HCT116 (cell line): Measurements from ENCODE around the gene GRIP1. TPM values are rescaled to one million over a fixed set of nuclear protein-coding genes. Genes with fewer than 3 reads are reported as not detected.

Experiments
- ATAC-seq: fragments of 200-7000 bp; cut with Tn5 transposase; 2 replicates; pipeline ENCODE4 v1.9.1; 2020; ENCODE audit warnings: mild to moderate bottlenecking, moderate library complexity
- BruUV-seq: library from RNA; stranded (reverse); fragments of 400-500 nt; replicated peaks from 2 replicates; lab custom pipeline; 2021; lab: Mats Ljungman, UMichigan
- CTCF ChIA-PET: fragments of 300-600 bp; sonication (Branson Sonifier 250); formaldehyde crosslinking; loops from one replicate; lab custom pipeline; 2021; ENCODE audit warnings: antibody characterized with exemption; lab: Charles Lee
- POLR2A ChIA-PET: fragments of 300-600, 350-600 bp; sonication (Branson Sonifier 250); formaldehyde crosslinking; loops from one replicate; lab custom pipeline; 2021; ENCODE audit warnings: antibody characterized with exemption; lab: Charles Lee
- RAD21 ChIA-PET, 2 experiments: fragments of 300-600 bp; sonication (Branson Sonifier 250); formaldehyde crosslinking; loops; one replicate each; lab custom pipeline; 2023; ENCODE audit warnings: low total read pairs in 2 of 2; ENCODE audit not compliant: uncharacterized antibody in 2 of 2, unreplicated experiment in 2 of 2, low non-redundant PET in 1 of 2; lab: Charles Lee
- DNase-seq: peaks from one replicate; pipeline ENCODE4 v3.0.0-alpha.2; 2010; ENCODE audit warnings: low read depth, low spot score
- H2AFZ ChIP-seq: fragments of 200-600 bp; shearing (Covaris generic), sonication (generic); 2 replicates; pipeline ENCODE4 v1.6.1; 2017; ENCODE audit warnings: low read depth, mixed run types, mixed read lengths, antibody characterized with exemption, low read length; ENCODE audit not compliant: poor library complexity, severe bottlenecking
- H3K27ac ChIP-seq: 2 replicates; pipeline ENCODE4 v1.5.1; 2012; ENCODE audit warnings: low read depth, low read length
- H3K27me3 ChIP-seq: fragments of 200-600 bp; sonication (generic); 2 replicates; pipeline ENCODE4 v1.6.1; 2016; ENCODE audit warnings: mixed run types, low read length, mixed read lengths; ENCODE audit not compliant: insufficient read depth
- H3K36me3 ChIP-seq, 2 experiments: fragments of 200-500 bp in 1 of 2; fragments of 200-600 bp in 1 of 2; sonication (Bioruptor generic) in 1 of 2; sonication (generic) in 1 of 2; 2 replicates each; pipeline versions ENCODE4 v1.5.1 to v1.6.1; 2014 to 2016; ENCODE audit warnings: low read length in 2 of 2, inconsistent platforms in 1 of 2, mixed read lengths in 1 of 2, mixed run types in 1 of 2; ENCODE audit not compliant: insufficient read depth in 2 of 2, control insufficient read depth in 1 of 2
- H3K4me1 ChIP-seq, 2 experiments: fragments of 200-600 bp in 1 of 2; sonication (generic) in 1 of 2; 2 replicates each; pipeline versions ENCODE4 v1.5.1 to v1.6.1; 2012 to 2017; ENCODE audit warnings: low read length in 2 of 2, inconsistent platforms in 1 of 2, mild to moderate bottlenecking in 1 of 2, mixed read lengths in 1 of 2, mixed run types in 1 of 2, moderate library complexity in 1 of 2; ENCODE audit not compliant: insufficient read depth in 2 of 2, control insufficient read depth in 1 of 2
- H3K4me2 ChIP-seq: fragments of 200-600 bp; sonication (generic); 2 replicates; pipeline ENCODE4 v1.6.1; 2017; ENCODE audit warnings: mixed run types, low read length, mixed read lengths
- H3K4me3 ChIP-seq, 2 experiments: fragments of 200-600 bp in 1 of 2; sonication (generic) in 1 of 2; replicated peaks in 1 of 2; 2 replicates each; pipeline ENCODE4 v1.5.1; 2011 to 2016; ENCODE audit warnings: low read length in 2 of 2, control low read depth in 1 of 2, low read depth in 1 of 2, mild to moderate bottlenecking in 1 of 2, mixed read lengths in 1 of 2, mixed run types in 1 of 2
- H3K79me2 ChIP-seq: fragments of 200-600 bp; sonication (generic); 2 replicates; pipeline ENCODE4 v1.6.1; 2017; ENCODE audit warnings: mild to moderate bottlenecking, mixed run types, low read length, moderate library complexity, mixed read lengths; ENCODE audit not compliant: insufficient read depth
- H3K9ac ChIP-seq: fragments of 200-600 bp; sonication (generic); 2 replicates; pipeline ENCODE4 v1.6.1; 2016; ENCODE audit warnings: low read length, mixed read lengths
- H3K9me2 ChIP-seq: fragments of 200-600 bp; sonication (generic), shearing (Covaris generic); 2 replicates; pipeline ENCODE4 v1.6.1; 2017; ENCODE audit warnings: mixed run types, mild to moderate bottlenecking, moderate library complexity; ENCODE audit not compliant: insufficient read depth
- H3K9me3 ChIP-seq, 2 experiments: fragments of 200-500 bp in 1 of 2; fragments of 200-600 bp in 1 of 2; sonication (Bioruptor generic) in 1 of 2; sonication (generic) in 1 of 2; 2 replicates each; pipeline ENCODE4 v1.6.1; 2014 to 2017; ENCODE audit warnings: low read length in 2 of 2, mixed read lengths in 2 of 2, inconsistent platforms in 1 of 2, low read depth in 1 of 2, mild to moderate bottlenecking in 1 of 2, mixed run types in 1 of 2, moderate library complexity in 1 of 2; ENCODE audit not compliant: control insufficient read depth in 1 of 2, insufficient read depth in 1 of 2
- H4K20me1 ChIP-seq: fragments of 200-600 bp; sonication (generic), shearing (Covaris generic); 2 replicates; pipeline ENCODE4 v1.6.1; 2017; ENCODE audit warnings: mixed run types, mild to moderate bottlenecking, moderate library complexity; ENCODE audit not compliant: insufficient read depth
- ATF3 ChIP-seq: IDR thresholded peaks from 2 replicates; pipeline ENCODE4 v1.6.1; 2012
- CBX3 ChIP-seq: IDR thresholded peaks from 2 replicates; pipeline ENCODE4 v1.6.1; 2012; ENCODE audit warnings: low read depth
- CEBPB ChIP-seq: IDR thresholded peaks from 2 replicates; pipeline ENCODE4 v1.6.1; 2012; ENCODE audit warnings: low read depth
- CTCF ChIP-seq, 3 experiments: fragments of 200-600 bp in 1 of 3; sonication (generic) in 1 of 3; IDR thresholded peaks in 2 of 3; conservative IDR thresholded peaks in 1 of 3; 2 replicates each; pipeline ENCODE4 v1.5.1; 2012 to 2017; ENCODE audit warnings: low read depth in 2 of 3, low read length in 2 of 3, antibody characterized with exemption in 1 of 3, borderline replicate concordance in 1 of 3, control low read depth in 1 of 3, mild to moderate bottlenecking in 1 of 3, mixed read lengths in 1 of 3, mixed run types in 1 of 3, moderate library complexity in 1 of 3; ENCODE audit not compliant: insufficient read depth in 1 of 3
- EGR1 ChIP-seq: IDR thresholded peaks from 2 replicates; pipeline ENCODE4 v1.6.1; 2012; ENCODE audit warnings: low read depth
- ELF1 ChIP-seq: IDR thresholded peaks from 2 replicates; pipeline ENCODE4 v1.6.1; 2012; ENCODE audit warnings: low read depth, borderline replicate concordance
- EZH2 ChIP-seq: fragments of 200-600 bp; sonication (generic); IDR thresholded peaks from 2 replicates; pipeline ENCODE4 v1.6.1; 2017; ENCODE audit warnings: antibody characterized with exemption, mixed run types
- EZH2phosphoT487 ChIP-seq: fragments of 200-600 bp; IDR thresholded peaks from 2 replicates; pipeline ENCODE4 v1.6.1; 2018; ENCODE audit warnings: antibody characterized with exemption, borderline replicate concordance
- FOSL1 ChIP-seq: IDR thresholded peaks from 2 replicates; pipeline ENCODE4 v1.6.1; 2012; ENCODE audit warnings: low read depth
- JUND ChIP-seq: IDR thresholded peaks from 2 replicates; pipeline ENCODE4 v1.6.1; 2012
- POLR2A ChIP-seq: IDR thresholded peaks from 2 replicates; pipeline ENCODE4 v1.7.0; 2011; ENCODE audit warnings: borderline replicate concordance; ENCODE audit not compliant: insufficient read depth, insufficient read length; ENCODE audit errors: extremely low read depth
- POLR2AphosphoS5 ChIP-seq: IDR thresholded peaks from 2 replicates; pipeline ENCODE4 v1.6.1; 2011; ENCODE audit warnings: mild to moderate bottlenecking, low read depth, low read length, moderate library complexity
- RAD21 ChIP-seq: IDR thresholded peaks from 2 replicates; pipeline ENCODE4 v1.6.1; 2012; ENCODE audit warnings: low read depth, mild to moderate bottlenecking
- SIN3A ChIP-seq: IDR thresholded peaks from 2 replicates; pipeline ENCODE4 v1.6.1; 2012; ENCODE audit warnings: low read depth
- SP1 ChIP-seq: IDR thresholded peaks from 2 replicates; pipeline ENCODE4 v1.6.1; 2012; ENCODE audit warnings: low read depth
- SRF ChIP-seq: IDR thresholded peaks from 2 replicates; pipeline ENCODE4 v1.6.1; 2012; ENCODE audit warnings: low read depth
- TCF7L2 ChIP-seq: IDR thresholded peaks from 2 replicates; pipeline ENCODE4 v1.7.0; 2011; ENCODE audit warnings: borderline replicate concordance, inconsistent platforms; ENCODE audit not compliant: insufficient read depth, insufficient read length; ENCODE audit errors: extremely low read depth
- ZNF274 ChIP-seq: fragments of 200-500 bp; sonication (Bioruptor generic); IDR thresholded peaks from 2 replicates; pipeline ENCODE4 v1.6.1; 2014; ENCODE audit warnings: mild to moderate bottlenecking, low read depth, low read length, inconsistent platforms
- intact Hi-C: fragments of 100-400 bp; cut with micrococcal nuclease; formaldehyde crosslinking; loops from 2 replicates; pipeline ENCODE4 v1.10.0; 2022
- total RNA-seq: library from RNA; stranded (reverse); gene quantifications from one replicate; pipeline ENCODE4 v1.2.1, GENCODE V29; 2021; ENCODE audit not compliant: unreplicated experiment

Gene GRIP1
- total RNA-seq, 1 experiment from 2014 or later: not detected

- H3K9me2 ChIP-seq: no peaks in the 10 kb centered on the region
- RAD21 ChIA-PET: no interaction called here
- TF ChIP-seq ZNF274 (no peak), CBX3 (no peak), FOSL1 (no peak), ELF1 (no peak), POLR2A (no peak), ATF3 (no peak), TCF7L2 (no peak), CEBPB (no peak), SRF (no peak), EZH2 (no peak), EGR1 (no peak), SIN3A (no peak), RAD21 (no peak)
- TF ChIP-seq, all 23 proteins: peak for 0
Observed at GRCh38 chr12:66502911-66503310, 176.0 kb downstream of the GRIP1 start.

GRCh38 chr12:66500841-66501240, 178.0 kb downstream of the GRIP1 start:
- no peak overlapping the region for H3K4me3 ChIP-seq
- H3K9me3 ChIP-seq: no peaks in the 10 kb centered on the region
- no peak overlapping the region for H3K27ac ChIP-seq
- BruUV-seq: no TSS peak
- TF ChIP-seq EGR1: no peak
- no peak for TF ChIP-seq RAD21
- no peak for TF ChIP-seq JUND
- no peak for TF ChIP-seq SRF
- no peak for TF ChIP-seq CEBPB
- no peak for TF ChIP-seq SP1
- no peak for TF ChIP-seq ELF1
- TF ChIP-seq TCF7L2: no peak
- TF ChIP-seq POLR2A: no peak
- no peak for TF ChIP-seq CTCF (IDR thresholded peaks at IDR 0.05 in 2 of 3, conservative IDR thresholded peaks at IDR 0.05 in 1 of 3; ENCODE audit: borderline replicate concordance in 1 of 3, insufficient read depth in 1 of 3, low read depth in 2 of 3, low read length in 2 of 3)
- no peak for TF ChIP-seq EZH2phosphoT487
- TF ChIP-seq POLR2AphosphoS5: no peak
- no peak for TF ChIP-seq ZNF274
- TF ChIP-seq SIN3A: no peak
- TF ChIP-seq EZH2: no peak
- H3K36me3 ChIP-seq: no peaks in the 10 kb centered on the region
- no peaks in the 10 kb centered on the region for H3K4me1 ChIP-seq
- H2AFZ ChIP-seq: no peak overlapping the region
- ATAC-seq: no peak
- no peaks in the 10 kb centered on the region for H3K9me2 ChIP-seq
- CTCF ChIA-PET: no interaction called here
- DNase-seq: no peak
- no peaks in the 10 kb centered on the region for H3K79me2 ChIP-seq
- POLR2A ChIA-PET: no interaction called here
- RAD21 ChIA-PET: no interaction called here
- H3K9ac ChIP-seq: no peak overlapping the region
- no peaks in the 10 kb centered on the region for H4K20me1 ChIP-seq
- H3K27me3 ChIP-seq: peaks cover 17% of the 10 kb centered on the region
- no peak overlapping the region for H3K4me2 ChIP-seq
- intact Hi-C loops: no loop called here

More at GRCh38 chr12:66502911-66503310, 176.0 kb downstream of the GRIP1 start:
- Histone ChIP-seq H3K4me2 (no peak overlapping the region), H3K4me1 (no peaks in the 10 kb centered on the region), H2AFZ (no peak overlapping the region), H3K27me3 (peaks cover 2% of the 10 kb centered on the region; the same call in 1 of the 2 replicates), H3K36me3 (no peaks in the 10 kb centered on the region), H3K9me3 (no peaks in the 10 kb centered on the region), H4K20me1 (no peaks in the 10 kb centered on the region), H3K27ac (no peak overlapping the region), H3K9ac (no peak overlapping the region), H3K4me3 (no peak overlapping the region), H3K79me2 (no peaks in the 10 kb centered on the region)
- DNase-seq: no peak
- ATAC-seq: no peak
- CTCF ChIA-PET: no interaction called here
- POLR2A ChIA-PET: no interaction called here
- no TSS peak for BruUV-seq
- intact Hi-C loops: no loop called here
